ENCODE measurements around the gene SAMD11.

Gene SAMD11

DNA sequence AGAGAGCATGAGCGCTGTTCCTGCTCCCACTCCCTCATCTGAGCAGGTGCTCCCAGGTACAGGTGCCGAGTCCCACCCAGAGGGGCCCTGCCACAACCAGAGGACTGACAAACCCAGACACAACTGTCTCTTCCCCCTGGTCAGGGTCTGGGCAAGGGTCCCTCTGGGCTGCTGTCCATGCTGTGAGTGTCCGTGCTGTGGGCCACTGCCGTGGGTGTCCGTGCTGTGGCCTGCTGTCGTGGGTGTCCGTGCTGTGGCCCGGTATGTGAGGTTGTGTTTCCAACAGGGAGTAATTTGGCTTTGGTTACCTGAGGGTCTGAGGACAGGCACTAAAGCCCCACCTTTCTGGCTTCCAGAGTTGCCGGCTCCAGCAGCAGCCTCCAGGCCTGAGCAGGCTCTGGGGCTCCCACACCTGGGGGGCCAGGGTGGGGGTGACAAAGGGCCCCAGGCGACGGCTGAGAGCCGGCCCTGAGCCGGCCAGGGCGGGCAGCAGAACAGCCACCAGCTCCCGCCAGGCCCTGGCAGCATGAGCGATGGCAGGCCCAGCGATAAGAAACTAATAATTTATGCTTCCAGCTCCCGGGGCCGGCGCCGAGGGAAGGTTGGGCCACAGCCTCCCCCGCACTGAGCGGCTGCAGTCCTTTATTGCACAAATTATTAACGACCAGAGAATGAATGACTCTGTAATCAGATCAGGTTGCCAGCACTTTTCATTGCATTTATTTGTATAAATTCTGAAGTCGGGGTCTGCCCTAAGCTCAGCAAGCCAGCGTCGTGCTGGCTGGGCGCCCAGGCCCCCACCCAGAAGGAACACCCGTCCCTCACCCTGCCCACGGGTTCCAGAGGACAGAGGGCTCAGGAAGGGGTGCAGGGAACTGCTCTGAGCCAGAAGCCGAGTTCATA is 7.3 kb upstream of the SAMD11 start:
- no peak for DNase-seq (ENCODE audit: low read depth)

DNA sequence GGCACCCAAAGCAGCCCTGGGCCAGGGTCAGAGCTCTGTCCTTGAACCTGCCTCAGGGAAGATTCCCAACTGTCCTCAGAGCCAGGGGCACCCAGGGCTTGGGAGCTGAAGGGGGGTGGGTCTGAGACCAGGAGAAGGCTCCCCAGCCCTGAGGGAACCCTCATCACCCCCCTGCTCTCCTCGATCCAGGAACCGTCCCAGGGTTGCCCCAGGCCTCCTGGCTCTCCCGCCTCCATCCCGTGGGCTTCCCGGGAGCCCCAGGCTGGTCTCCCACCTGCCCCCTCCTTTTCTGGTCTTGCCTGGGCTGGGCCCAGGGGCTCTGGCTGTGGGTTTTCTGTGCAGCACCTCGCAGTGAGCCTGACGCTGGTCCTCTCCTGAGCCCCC is 6.7 kb upstream of the SAMD11 start:
- no peak for DNase-seq (ENCODE audit: low read depth)

DNA sequence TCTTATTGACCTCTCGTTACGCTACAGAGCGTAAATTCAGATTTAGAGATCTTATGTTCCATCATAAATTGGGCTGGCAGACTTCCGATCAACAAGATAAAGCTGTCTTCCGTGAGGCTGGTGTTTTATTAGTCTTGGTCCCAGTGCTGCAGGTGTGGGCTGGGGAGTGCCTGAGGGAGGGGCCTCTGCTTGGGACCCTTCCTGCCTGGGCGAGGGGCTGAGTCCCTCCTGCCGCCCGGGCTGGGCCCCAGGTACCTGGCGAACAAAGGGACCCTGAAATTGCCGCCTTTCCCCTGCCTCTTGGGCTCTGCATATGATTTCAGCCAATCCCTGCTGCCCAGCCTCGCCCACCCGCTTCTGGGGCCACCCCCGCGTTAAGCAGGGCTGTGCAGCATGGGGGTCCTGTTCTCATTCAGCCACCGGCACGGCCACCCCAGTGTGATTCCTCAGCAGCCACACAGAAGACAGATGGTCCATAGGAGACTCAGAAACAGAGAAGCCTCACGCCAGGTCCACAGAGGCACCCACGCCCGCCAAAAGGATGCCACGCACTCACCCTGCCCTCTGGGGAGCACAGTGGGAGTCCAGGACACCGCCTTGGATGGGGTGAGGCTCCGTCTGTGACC is 6.1 kb upstream of the SAMD11 start:
- DNase-seq (ENCODE audit: low read depth), result no peak

DNA sequence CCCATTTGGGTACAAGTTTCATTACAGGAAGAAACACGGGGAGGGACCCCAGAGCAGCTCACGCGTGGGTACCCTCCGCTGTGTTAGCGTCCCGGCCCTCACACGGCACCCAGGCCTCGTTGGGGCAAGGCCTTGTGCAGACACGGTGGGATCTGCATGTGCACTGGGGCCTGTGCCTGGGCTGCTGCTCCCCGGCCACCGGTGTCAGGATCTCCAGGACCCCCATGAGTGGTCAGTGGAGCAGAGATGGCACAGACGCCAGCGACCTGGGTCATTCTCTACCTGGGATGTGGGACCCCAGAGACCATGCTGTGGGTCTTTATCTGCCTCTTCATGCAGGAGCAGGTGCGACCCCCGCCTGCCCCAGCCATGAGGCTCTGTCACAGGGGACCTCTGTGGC is 5.4 kb upstream of the SAMD11 start:
- DNase-seq (ENCODE audit: low read depth), result no peak

DNA sequence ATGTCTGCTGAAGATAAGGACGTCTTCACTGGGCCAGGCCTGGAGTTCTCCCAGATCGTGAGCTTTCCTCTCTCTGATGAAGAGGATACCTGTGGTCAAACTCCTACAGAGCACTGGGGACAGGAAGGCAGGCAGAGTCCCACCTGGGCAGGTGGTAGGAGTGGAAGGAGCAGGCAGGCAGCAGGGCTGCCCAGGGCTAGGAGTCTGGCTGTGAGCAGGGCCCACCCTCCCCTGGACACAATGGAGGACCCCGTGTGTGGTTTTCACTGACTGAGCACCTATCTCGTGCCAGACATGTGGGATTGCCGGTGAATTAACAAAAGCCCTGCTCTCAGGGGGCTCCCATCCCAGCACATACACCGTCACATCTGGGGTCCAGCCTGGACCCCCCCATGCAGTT is 4.9 kb upstream of the SAMD11 start:
- DNase-seq (ENCODE audit: low read depth), result no peak

DNA sequence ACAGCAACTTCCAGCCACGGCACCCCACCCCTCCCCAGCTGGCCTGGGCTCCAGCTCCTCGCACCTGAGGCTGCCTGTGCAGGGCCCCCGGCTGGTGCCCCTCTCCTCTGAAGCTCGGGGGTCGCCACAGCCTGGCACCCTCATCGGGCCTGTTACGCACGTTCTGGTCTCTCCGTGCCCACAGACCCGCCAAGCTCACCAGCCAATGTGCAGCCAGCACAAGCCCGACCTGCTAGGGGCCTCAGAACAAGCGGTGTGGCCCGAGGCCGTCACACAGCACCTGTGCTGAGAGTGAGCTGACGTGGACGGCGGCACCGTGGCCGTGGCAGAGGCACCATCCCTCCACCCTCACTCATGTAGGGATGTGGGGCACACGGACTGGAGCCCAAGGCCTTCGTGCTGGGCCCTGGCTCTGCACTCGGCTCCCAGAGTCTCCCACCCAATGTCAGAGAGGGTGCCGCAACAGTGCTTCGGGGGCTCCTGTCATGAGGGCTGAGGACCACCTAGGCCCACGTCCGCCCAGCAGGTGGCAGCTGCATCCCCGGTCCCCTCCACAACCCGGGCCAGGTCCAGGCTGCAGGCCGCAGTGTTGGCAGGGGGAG is 4.4 kb upstream of the SAMD11 start:
- no peak for DNase-seq (ENCODE audit: low read depth)

DNA sequence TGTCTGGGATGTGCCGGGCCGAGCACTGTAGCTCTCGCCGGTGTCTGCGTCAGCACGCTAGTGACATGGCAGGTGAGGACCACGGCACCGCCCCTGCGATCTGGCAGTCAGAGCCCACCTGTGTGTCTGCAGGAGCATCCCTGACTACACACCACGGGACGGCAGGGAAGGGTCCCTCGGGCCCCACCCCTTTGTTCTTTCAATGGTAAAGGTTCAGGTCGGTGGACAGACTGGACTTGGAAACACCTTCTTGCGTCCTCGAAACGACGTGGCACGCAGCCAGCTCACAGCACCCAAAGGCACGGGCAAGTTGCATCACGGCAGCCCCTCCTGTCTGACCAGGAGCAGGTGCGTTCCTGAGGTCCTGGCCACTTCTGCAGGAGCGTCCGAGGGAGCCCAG is 3.7 kb upstream of the SAMD11 start:
- no peak for DNase-seq (ENCODE audit: low read depth)

DNA sequence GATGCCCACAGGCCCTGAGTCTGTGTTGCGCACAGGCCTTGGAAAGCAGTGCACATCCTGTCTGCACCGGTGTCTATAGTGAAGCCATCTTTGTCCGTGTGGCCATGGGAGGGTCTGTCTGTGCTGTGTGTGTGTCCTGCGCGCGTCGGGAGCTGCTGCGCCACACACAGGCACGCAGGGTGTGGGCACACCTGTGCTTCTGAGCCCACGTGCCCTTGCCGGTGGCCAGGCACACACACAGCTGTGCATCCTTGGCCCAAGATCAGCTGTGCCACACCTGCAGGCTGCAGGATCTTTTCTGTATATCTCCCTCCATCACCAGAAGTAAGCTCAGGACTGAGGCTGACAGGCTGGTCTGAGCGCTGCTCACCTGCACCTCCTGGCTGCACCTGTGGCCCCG is 3.2 kb upstream of the SAMD11 start:
- no peak for DNase-seq (ENCODE audit: low read depth)

DNA sequence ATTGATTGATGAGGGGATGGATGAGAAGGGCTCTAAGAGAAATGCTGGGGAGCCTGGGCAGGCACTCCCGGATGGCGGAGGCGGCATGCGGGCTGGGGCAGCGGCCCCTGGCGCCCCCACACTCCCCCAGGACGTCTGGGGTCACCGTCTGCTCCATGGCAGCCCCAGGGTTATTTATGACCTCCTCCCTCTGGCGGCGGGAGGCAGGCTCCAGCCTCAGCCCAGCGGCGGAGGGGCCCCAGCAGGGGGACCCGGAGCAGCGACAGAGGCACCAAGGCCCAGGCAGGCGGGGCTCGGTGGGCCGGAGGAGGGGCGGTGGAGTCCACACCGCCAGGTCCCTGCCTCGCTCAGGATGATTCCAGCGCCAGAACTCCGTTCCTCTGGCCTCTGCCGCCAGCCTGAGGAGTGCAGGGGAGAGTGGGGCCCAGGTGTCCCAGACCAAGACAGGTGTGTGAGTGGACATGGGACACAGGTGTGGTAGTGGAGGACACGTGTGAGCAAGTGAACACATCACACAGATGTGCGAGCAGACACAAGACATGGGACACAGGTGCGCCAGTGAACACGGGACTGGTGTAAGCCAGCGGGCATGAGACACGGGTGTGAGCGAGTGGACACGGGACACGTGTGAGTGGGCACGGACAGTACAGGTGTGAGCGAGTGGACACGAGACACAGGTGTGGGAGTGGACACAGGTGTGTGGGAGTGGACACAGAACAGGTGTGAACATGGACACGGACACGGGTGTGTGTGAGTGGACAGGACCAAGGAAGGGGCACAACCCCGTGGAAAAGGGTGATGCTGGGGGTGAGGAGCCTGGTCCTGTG is 2.5 kb upstream of the SAMD11 start:
- DNase-seq (ENCODE audit: low read depth), result peak; percentile 79

DNA sequence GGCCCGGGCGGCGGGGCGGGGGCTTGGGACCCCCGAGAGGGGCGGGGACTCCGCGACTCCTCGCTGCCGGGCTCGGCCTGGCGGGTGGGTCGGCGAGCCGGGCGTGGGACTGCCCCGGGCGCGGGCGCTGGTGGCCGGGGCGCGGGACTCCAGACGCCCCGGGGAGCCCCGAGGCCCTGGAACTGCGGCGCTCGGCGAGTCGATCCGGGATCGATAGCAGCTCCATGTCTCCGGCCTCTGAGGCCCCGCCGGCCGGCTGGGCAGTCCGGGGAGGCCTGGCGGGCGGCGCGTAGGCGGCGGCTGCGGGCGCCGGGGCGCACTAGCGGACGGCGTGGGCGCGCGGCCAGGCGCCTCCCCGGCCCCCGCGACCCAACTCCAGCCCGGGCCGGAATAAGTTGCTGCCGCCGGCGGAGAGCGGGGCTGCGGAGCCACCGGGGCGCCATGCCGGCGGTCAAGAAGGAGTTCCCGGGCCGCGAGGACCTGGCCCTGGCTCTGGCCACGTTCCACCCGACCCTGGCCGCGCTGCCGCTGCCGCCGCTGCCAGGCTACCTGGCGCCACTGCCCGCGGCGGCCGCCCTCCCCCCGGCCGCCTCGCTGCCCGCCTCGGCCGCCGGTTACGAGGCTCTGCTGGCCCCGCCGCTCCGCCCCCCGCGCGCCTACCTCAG is 400 bp downstream of the SAMD11 start:
- peak; percentile 25 for DNase-seq (ENCODE audit: low read depth)

DNA sequence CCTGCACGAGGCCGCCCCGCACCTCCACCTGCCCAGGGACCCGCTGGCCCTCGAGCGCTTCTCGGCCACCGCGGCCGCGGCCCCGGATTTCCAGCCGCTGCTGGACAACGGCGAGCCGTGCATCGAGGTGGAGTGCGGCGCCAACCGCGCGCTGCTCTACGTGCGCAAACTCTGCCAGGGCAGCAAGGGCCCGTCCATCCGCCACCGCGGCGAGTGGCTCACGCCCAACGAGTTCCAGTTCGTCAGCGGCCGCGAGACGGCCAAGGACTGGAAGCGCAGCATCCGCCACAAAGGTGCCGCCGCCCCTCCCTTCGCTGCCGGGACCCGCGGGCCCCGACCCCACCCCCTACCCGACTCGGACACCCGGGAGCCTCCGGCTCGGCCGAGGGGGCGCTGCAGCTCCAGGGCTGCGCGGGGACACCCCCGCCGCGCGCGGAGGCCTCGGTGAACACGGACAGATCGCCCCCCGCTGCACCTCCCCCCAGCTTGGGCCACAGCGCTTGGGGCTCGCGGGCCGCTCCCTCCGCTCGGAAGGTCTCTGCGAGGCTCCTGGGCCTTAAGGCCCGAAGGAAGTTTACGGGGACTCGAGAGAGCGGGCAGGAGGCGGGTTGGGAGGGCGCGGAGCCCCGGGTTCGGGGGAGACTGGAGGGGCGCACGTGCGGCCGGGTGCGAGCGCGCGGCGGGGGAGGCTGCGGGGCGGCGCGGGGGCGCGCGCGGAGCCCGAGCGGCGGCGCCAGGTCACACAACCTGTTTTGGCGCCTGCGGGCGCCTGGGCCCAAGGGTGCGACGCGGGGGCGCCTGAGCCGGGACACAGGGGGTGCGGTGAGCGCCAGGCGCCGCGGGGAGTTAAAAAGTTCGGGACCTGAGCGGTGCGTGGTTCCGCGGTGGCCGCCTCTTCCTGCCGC is 1.2 kb downstream of the SAMD11 start:
- peak; percentile 62 for DNase-seq (ENCODE audit: low read depth)

DNA sequence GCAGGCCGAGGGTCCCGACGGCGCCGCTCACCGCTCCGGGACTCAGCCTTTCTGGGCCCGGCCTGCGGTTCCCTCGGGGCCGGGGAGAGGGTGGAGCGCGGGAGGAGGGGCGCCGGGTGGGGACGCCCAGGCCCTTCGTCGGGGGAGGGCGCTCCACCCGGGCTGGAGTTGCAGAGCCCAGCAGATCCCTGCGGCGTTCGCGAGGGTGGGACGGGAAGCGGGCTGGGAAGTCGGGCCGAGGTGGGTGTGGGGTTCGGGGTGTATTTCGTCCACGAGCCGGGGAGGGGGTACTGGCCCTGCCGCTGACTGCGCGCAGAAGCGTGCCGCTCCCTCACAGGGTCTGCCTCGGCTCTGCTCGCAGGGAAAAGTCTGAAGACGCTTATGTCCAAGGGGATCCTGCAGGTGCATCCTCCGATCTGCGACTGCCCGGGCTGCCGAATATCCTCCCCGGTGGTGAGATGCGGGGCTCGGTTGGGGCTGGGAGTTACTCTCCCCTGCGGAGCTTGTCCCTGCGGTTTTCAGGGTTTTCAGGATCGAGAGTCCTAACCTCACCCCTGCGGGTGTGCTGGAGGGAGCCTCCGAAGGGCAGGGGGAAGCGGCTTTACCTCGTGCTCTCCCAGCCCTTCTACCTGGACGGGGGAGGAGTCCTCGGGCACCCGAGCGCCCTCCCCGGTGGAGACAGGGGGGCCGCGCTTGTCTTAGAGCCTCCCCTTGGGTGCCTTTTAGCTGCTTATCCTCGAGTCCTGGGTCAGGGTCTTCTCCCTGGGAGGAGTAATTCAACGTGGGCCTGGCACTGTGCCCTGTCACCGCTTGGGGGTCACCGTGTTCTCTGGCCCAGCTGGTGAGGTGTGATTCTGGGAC is 2.1 kb downstream of the SAMD11 start:
- DNase-seq (ENCODE audit: low read depth), result peak; percentile 40

DNA sequence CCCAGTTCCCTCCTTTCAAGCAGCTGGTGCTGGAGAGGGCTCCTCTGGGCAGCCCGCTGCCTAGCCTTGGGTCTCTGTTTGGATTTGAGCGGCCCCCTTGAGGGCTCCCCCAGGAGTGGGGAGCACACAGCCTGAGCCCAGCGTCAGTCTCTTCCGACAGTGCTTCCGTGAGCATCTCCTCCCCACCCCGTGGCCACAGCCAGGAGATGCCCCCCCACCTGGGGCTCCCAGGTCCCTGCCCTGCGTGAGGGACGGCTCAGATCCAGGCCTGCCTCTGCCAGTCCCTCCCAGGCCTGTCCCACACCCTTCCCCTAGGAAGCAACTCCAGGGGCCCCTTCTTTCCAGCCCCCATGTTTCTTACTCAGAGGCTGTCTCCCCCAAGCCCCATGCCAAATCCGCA is 3.5 kb downstream of the SAMD11 start:
- no peak for DNase-seq (ENCODE audit: low read depth)

DNA sequence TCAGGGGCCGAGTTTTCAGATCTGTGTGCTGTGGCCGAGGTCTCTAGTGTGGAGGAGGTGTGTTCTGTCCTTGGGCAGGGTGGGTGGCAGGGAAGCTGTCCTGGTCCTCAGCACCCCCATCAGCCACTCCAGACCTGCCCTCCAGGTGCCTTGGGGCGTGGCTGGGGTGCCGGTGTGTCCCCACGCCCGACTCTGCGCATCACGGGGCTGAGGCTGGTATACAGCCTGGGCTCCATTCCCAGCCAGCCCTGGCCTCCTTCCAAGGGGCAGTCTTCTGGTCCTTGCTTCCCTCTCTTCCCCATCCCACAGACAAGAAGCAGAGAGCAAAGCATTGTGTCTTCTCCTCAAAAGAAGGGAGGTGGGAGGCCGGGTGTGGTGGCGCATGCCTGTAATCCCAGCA is 4.0 kb downstream of the SAMD11 start:
- no peak for DNase-seq (ENCODE audit: low read depth)

DNA sequence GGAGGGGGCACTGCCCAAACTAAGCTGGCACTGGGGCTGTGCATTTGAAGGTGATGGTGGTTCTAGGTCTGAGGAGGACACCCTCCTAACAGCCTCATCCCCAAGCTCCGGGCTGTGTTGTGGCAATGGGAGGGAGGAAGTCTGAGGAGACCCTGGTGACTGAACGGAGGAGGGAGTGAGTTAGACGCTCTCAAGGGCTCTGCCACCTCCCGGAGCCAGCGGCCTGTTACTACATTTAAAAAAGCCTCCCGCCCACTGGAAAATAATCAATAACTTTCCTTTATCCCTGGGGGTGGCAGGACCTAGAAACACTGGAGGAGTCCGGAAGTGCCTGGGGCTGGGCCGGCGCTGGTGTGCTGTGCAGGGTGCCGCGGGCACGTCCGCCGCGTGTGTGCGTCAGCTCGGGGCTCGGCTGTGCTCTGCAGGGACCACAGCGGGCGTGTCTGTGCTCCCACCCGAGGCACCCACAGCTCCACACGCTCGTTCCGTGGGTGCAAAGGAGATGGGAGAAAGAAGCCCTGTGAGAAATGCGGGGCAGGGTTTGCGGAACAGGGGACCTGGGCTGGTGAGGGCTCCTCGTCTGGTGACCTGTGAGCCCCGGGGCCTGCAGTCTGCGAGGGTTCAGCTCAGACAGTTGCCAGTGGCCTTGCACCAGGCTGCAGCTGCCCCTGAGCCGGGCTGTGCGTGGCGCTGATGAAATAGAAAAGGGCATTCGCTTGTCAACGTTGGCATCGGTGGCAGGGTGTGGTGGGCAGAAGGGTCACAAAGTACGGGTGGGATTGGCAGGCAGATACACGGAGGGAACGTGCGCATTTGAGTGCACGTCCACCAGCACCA is 5.3 kb downstream of the SAMD11 start:
- no peak for DNase-seq (ENCODE audit: low read depth)

DNA sequence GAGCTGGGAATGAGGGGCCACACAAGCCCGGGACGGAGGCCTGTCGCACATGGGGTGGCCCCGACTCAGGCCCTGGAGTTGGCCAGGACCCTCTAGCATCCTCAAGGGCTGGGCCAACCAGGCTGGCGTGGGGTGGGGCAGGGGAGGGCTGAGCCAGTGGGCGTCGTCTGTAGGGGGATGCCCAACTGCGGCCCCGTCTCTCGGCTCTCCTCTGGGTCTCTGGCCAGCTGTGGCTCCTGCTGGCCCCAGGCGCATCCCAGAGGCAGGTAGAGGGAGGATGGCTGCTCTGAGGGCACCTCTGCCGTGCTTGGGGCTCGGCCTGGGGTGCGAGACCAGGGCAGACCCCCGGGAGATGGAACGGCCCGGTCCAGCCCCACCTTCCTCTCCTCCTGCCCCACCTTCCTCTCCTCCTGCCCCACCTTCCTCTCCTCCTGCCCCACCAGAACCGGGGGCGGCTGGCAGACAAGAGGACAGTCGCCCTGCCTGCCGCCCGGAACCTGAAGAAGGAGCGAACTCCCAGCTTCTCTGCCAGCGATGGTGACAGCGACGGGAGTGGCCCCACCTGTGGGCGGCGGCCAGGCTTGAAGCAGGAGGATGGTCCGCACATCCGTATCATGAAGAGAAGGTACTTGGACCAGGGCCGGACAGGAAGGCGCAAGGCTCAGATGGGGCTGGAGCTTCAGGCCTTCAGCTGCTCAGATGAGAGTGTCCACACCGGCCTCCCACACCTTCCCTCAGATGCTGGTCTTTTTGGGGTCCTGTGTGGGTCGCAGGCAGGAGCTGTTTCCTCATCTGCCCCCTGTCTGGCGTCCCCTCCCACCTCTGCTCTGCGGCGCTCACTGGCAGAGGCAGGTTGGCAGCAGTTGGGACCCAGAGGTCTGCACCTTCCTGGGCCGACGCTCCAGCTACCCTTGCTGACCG is 6.2 kb downstream of the SAMD11 start:
- DNase-seq (ENCODE audit: low read depth), result no peak

DNA sequence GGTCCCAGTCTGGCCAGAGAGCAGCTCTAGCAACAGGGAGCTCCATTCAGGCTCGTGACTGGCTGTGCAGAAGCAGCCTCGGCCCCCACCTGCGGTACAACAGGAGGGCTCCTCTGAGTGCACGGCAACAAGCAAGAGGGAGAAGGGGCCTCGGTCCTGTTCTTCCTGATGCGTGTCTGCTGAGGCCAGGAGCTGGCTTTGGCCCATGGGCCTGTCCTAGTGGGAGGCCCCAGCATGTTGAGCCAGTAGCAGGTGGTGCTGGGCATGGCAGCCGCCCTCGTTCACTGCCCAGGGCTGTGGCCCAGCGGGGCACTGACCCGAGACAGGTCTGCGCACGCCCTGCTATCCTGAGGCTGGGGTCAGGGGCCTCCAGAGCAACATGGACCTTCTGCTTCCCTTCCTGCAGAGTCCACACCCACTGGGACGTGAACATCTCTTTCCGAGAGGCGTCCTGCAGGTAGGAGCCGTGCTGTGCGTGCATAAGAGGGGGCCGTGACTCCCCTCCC is 7.0 kb downstream of the SAMD11 start:
- no peak for DNase-seq (ENCODE audit: low read depth)
